Hepatocyte (in vitro differentiated cells): ENCODE results near the gene CDK6.

Source experiments
- CTCF ChIP-seq: fragments of 200-600 bp; sonication (generic); IDR thresholded peaks from 2 replicates; pipeline ENCODE4 v1.5.1; 2016; ENCODE audit warnings: antibody characterized with exemption, mild to moderate bottlenecking; ENCODE audit not compliant: poor library complexity
- EZH2 ChIP-seq: fragments of 200-600 bp; sonication (generic); IDR thresholded peaks from 2 replicates; pipeline ENCODE4 v1.6.1; 2016; ENCODE audit warnings: antibody characterized with exemption, mild to moderate bottlenecking, borderline replicate concordance
- EZH2phosphoT487 ChIP-seq: fragments of 200-600 bp; sonication (generic); IDR thresholded peaks from one replicate; pipeline ENCODE4 v1.6.1; 2018; ENCODE audit warnings: antibody characterized with exemption, mild to moderate bottlenecking, low read depth, moderate library complexity; ENCODE audit not compliant: unreplicated experiment, severe bottlenecking

DNA sequence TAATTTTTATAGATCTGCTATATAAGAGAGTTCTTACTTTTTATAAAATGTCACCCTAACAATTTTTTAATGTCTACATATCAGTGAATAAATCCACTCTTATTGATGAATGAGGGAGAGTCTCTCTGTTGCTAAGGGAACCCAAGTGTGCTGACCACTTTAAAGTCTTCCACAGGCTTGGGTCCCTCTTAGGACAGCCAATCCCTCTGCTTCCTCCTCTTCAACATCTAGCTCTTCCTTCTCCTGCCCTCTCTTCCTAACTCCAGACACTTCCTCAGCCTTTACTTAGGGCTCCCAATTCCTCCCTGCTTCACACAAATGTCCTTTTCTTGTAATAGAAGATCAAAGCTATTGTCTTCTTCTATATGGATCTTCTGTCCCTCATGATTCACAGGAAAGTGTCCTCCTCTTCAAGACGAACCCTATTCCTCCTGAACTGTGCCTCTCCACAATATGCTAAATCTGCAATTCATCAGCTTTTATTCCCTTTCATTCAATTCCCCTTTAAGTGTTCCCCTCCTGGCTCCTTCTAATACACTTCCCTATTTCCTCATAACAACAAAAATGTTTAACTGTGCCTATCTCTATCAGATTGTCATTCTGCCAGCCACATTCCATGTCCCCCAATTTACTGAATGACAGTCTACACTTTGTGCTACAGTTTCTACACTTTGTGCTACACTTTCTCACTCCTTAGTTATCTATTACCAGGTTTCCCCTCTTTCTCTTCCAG, 37.7 kb downstream of the CDK6 start:
- TF ChIP-seq CTCF (no peak), EZH2phosphoT487 (no peak), EZH2 (no peak)
